Inflammatory macrophage treated with lipopolysaccharide for 1 hour (primary cell): ENCODE results near the gene DCC.
"Not testable (repeated sequence)": the region's sequence is repeated elsewhere in the genome, so short reads cannot be mapped to it uniquely, and the experiment has no call there.

Experiments
- DNase-seq, 2 donors: peaks; one replicate each; pipeline ENCODE4 v3.0.0-alpha.2; 2020 to 2022

DCC gene

GRCh38 chr18:52348209-52348608 is 8.2 kb downstream of the DCC start:
- DNase-seq = no peak

- DNase-seq = no peak
Observed at GRCh38 chr18:52349498-52349897, 9.5 kb downstream of the DCC start.

- no peak for DNase-seq
Observed at GRCh38 chr18:52352920-52353319, 12.9 kb downstream of the DCC start.

DNA sequence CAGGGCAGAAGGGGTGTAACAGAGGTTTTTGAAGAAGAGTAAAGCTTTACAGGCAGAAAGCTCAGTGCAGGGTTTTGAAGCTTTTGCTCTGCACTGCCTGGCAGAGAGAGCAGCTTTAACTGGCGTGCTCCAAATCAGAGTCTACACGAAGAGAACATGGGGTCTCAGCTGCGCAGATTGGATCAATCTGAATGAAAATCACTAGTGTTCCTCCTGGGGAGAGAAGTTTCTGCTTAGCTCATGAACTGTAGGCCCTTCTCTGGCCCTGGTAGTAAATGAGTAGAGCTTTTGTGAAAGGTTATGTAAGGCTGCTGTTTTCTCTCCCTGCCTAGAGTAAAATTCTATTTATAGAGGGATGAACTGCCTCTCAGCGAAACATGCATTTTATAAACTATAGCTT is 13.6 kb downstream of the DCC start:
- no peak for DNase-seq

DNA sequence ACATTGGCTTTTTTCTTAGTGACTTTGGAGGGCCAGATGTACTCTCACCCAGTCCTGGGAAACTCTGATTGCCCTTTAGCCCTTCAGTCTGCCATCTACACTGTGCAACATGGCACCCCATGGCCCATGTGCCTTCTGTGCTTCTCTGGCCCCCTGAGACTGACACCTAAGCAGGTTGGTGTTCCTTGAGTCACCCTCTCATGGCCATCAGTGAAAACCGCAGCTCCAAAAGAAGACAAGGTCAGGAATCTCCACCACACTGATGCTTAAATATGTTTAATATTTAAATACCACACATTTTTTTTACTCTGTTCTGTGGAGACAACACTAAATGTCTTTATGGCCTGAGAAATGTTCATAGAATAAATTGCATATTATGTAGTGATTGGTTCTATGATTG is 23.9 kb downstream of the DCC start:
- DNase-seq = no peak

- DNase-seq = not testable (repeated sequence)
Observed at GRCh38 chr18:52366851-52367250, 26.9 kb downstream of the DCC start.

DNA sequence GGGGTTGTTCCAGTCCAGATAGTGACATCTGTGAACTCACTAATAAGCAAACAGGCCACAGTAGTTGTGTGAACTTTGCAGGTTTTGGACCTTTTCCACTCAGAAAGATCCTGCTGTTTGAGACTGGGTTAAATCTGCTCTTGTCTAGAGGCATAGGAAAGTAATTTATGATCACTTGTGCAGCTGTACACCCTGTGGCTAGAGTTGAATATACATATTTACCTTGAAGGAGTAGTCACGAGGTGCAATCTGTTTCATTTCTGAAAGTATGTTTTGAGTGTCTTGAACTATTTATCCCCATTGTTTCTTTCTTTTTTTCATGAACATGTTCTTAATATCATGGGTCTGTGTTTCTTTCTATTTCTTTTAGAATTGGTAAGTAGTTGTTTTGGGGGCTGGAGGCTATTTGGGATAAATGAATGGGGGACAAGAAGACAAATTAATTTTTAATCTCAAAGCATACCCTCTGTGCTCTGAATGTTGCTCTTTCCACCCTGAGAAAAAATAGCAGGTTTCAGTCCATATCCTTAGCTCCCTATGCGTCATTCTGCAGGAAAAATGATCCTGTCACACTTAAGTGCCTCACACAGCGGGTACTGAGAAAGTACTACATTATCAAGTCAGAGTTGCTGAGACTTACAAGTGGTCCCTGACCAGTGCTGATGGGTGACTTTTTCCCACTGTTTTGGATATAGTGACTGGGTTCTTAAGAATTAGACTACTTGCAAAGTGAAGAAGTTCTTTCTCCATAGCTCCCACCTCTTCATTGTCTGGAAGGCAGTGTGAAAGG is 28.2 kb downstream of the DCC start:
- DNase-seq = no peak

DNA sequence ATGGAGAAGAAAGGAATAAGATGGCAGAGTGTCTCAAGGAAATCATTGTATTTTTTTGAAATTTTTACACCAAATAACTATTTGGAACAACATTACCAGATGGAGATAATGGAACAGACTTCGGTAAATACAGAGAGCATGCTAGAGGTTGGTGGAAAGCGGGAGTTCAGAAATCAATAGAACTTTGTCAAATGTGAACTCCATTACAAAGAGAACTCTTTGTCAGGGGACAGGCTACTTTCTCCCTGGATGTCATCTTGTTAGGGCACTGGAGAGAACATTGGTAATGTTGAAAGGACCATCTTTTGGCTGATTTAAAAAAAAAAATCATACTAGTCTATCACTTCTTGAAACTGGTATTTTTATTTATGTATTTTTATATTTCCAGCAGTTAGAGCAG is 30.8 kb downstream of the DCC start:
- no peak for DNase-seq

DNA sequence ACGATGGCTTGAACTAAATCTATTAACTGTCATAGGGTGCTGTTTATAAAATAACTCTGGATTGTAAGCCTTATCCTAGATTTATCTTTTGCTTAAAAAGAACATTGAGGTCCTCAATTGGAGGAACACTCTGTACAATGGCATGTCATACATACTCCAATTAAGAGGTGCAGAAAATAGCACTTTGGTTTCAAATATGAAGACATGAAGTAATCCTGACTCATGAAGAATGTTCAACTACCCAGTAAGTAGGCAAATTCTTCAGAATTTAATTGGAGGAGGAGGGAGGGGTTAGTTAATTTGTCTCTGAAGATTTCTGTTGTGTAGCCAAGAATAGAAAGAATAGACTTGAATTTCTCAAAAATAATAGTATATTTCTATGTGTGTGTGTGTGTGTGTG is 36.1 kb downstream of the DCC start:
- no peak for DNase-seq

DNA sequence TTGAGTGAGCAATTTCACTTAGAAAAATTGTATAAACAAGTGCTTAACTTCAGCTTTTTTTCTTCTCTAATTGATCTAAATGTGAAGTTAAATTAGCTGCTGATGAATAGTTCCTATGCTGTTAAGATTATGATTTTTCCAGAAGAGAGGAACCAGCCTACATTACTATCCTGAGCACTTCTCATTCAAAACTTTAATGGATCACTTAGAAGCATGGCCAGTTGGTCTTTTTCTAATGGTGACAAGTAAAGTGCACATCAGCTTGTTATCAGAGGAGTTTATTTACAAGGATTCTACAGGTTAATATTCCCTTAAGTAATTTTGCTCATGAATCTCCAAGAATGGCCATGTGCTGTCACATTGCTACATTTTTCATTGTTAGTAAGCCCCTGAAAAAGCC is 37.1 kb downstream of the DCC start:
- DNase-seq = no peak

- no peak for DNase-seq
Observed at GRCh38 chr18:52386306-52386705, 46.3 kb downstream of the DCC start.

- no peak for DNase-seq
Observed at GRCh38 chr18:52387175-52387574, 47.2 kb downstream of the DCC start.

- DNase-seq = no peak
Observed at GRCh38 chr18:52391810-52392559, 52.0 kb downstream of the DCC start.

- no peak for DNase-seq
Observed at GRCh38 chr18:52394602-52395001, 54.6 kb downstream of the DCC start.

DNA sequence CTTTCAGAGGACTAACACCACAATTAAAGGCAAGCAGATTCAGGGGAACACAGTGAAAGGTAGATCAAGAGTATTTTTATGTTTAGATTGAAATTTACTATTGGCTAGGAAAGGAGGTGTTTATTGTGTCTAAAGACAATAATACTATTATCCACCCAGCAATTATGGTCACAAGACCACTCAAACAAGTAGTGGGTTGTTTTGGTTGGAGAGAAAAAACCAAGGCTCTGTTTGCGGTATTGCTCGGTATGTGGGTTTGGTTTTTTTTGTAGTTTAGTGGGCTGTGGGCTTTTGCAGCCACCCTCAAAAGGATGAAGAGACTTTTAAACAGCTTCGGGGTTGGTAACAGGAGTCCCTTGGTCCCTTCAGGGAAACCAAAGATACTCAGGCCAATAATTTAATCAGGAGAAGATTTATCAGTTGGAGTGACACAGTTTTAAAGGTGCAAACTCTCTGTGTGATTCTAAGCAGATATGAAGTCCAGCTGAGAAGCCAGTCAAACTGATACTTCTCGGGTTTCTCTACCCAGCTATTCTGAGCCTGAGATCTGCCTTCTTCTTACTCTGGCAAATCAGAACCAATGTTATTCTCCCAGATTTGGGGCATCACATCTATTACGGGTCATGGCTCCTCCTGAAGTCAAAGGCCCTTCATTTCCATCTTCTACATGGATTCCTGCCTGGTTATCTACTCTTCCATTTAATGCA is 55.3 kb downstream of the DCC start:
- no peak for DNase-seq

DNA sequence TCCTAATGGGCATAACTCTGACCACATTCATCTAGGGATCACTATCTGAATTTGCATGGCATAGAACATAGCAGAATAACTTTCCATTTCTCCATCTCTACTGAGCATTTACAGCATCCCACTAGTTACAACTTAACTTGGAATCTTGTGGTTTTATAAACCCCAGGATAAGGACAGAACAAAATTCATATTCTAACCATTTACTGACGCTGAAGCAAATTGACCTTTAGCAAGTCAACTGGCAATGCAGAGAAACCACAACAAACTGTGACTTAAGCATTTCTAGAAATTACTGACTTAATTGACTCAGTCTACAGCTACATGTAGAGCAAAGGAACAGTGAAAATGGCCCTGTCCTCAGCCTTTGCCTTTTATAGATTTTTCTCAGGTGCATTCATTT is 61.2 kb downstream of the DCC start:
- no peak for DNase-seq

- no peak for DNase-seq
Observed at GRCh38 chr18:52402814-52403213, 62.8 kb downstream of the DCC start.

- no peak for DNase-seq
Observed at GRCh38 chr18:52403291-52404021, 63.5 kb downstream of the DCC start.

DNA sequence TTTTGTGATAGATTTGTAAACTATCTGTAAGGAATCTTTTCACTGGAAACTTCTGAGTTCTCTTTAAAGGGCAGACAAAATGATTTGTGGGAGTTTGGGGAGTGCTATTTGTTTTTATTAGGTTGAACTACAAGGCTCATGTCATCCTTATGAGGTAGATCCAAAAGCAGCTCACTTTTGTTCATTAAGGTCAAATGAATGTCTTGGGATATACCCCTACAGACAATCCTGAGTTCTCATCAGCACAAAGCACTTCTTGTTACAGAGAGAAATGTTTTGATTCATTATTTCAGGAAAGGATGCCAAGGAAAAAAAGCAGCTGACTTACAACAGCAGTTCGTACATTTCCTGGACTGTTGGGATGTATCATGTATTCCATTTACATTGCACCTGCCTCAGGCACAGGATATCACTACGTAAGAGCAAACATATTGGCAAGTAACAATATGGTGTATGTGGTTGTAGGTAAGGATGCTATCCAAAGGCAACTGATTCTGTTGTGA is 68.9 kb downstream of the DCC start:
- DNase-seq = no peak

DNA sequence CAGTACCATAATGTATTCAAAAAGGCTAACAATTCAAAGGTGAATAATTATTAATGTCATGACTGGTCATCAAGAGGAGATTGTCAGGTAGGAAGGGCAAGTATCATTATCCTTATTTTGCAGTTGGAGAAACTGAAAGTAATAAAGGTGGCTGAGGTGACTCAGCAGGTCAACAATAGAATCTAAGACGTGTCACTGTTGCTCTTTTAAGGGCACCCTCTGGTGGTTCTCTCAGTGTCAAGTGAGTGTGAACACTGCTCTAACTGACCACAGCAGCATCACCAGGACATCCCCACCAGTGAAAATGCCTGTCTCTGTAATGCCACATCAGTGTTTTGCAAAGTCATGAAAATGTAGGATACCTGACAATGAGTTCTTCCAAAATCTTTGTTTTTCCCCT is 69.7 kb downstream of the DCC start:
- DNase-seq = no peak

GRCh38 chr18:52415131-52415530 is 75.1 kb downstream of the DCC start:
- no peak for DNase-seq

DNA sequence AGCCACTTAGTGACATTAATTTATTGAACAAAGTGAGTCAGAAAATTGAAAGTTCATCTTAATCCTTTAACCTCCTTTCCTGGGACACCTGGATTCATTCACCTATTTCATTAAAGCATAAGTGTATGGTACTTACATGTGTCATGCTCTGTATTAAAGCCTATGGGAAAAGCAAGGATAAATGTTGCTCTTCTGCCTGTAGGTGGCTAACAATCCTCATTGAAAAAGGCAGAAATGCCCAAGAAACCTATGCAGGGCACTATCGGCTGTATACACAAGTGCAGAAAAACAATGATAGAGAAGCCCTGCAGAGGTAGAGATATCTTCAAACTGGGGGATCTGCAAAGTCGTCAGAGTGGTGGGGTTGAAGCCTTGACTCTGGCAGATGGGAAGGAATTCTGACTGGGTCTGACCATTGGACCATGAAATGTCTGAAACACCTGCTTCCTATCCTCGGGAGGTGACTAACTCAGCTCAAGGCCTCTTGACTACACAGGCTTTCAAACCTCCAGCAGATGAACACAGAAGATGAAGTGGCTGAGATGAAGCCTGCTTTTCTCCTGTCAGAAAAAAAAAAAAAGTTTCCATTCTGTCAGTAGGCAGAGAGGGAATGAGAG is 83.1 kb downstream of the DCC start:
- no peak for DNase-seq

DNA sequence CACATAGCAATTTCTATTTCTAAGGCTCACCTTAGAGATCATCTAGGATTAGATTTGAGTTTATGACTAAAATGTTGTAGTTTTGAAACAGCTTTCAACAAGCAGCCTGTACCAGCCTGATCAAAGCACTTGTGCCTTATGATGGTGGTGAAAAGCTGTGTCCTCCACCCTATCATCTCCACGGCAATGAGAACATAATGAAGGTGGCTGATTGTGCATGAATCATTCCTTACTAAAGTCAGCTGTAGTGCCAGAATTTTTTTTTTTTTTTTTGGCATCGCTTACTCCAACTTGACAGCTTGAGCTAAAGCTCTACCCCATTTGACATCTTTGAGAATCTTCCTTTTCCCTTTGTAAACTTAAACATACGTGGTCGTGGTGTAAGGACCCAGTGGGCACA is 86.0 kb downstream of the DCC start:
- DNase-seq = no peak
